GM12878 (cell line): Measurements from ENCODE around the gene SERPINE2. TPM values are rescaled to one million over a fixed set of nuclear protein-coding genes. Genes with fewer than 3 reads are reported as not detected.

Experiments used
- ATAC-seq: fragments of 200-7000 bp; cut with Tn5 transposase; 3 replicates; pipeline ENCODE4 v1.9.1; 2020; ENCODE audit warnings: mild to moderate bottlenecking, moderate library complexity
- BruUV-seq: library from RNA; stranded (reverse); fragments of 400-500 nt; replicated peaks from 2 replicates; lab custom pipeline; 2021; lab: Mats Ljungman, UMichigan
- CTCF ChIA-PET: fragments of 300-600 bp; sonication (Branson Sonifier 250); formaldehyde crosslinking; extraction: SDS; loops from one replicate; lab custom pipeline; 2021; ENCODE audit warnings: inconsistent platforms; lab: Yijun Ruan, JAX
- POLR2A ChIA-PET: fragments of 350-600 bp; formaldehyde crosslinking; extraction: SDS; loops from one replicate; lab custom pipeline; 2021; ENCODE audit warnings: inconsistent platforms; lab: Charles Lee
- RAD21 ChIA-PET: fragments of 300-600 bp; sonication (Branson Sonifier 250); formaldehyde crosslinking; loops from one replicate; lab custom pipeline; 2023; ENCODE audit warnings: antibody characterized with exemption; ENCODE audit not compliant: unreplicated experiment; lab: Charles Lee
- SMC1A ChIA-PET: fragments of 300-600 bp; sonication (Branson Sonifier 250); formaldehyde crosslinking; loops from one replicate; lab custom pipeline; 2023; ENCODE audit not compliant: unreplicated experiment, uncharacterized antibody; lab: Charles Lee
- DNase-seq: peaks from one replicate; pipeline ENCODE4 v3.0.0-alpha.2; 2011; ENCODE audit warnings: low read depth, low spot score
- FAIRE-seq: peaks from 3 replicates; lab custom pipeline; 2011; peaks lifted over from hg19 to GRCh38; lab: Jason Lieb, UNC
- H2AFZ ChIP-seq: 2 replicates; pipeline ENCODE4 v1.6.0; 2011; ENCODE audit warnings: low read depth, low read length, control low read depth; ENCODE audit not compliant: control insufficient read depth
- H3K27ac ChIP-seq: 2 replicates; pipeline ENCODE4 v1.5.1; 2011; ENCODE audit warnings: control low read depth; ENCODE audit not compliant: control insufficient read depth, insufficient read depth
- H3K27me3 ChIP-seq, 2 experiments: replicated peaks in 1 of 2; 2 replicates each; pipeline versions ENCODE4 v1.6.0 to v1.6.1; 2011; ENCODE audit warnings: low read length in 1 of 2; ENCODE audit not compliant: control insufficient read depth in 2 of 2, insufficient read depth in 2 of 2
- H3K36me3 ChIP-seq, 2 experiments: 2 replicates each; pipeline ENCODE4 v1.5.1; 2011; ENCODE audit warnings: low read length in 1 of 2; ENCODE audit not compliant: control insufficient read depth in 2 of 2, insufficient read depth in 2 of 2
- H3K4me1 ChIP-seq: 2 replicates; pipeline ENCODE4 v1.6.1; 2011; ENCODE audit warnings: mild to moderate bottlenecking, low read length, moderate library complexity, mixed read lengths; ENCODE audit not compliant: control insufficient read depth, insufficient read depth
- H3K4me2 ChIP-seq: 2 replicates; pipeline ENCODE4 v1.6.0; 2011; ENCODE audit warnings: control low read depth; ENCODE audit not compliant: control insufficient read depth, insufficient read depth
- H3K4me3 ChIP-seq: fragments of 200-600 bp; sonication (generic); 2 replicates; pipeline ENCODE4 v1.5.1; 2016
- H3K79me2 ChIP-seq: 2 replicates; pipeline ENCODE4 v1.6.0; 2011; ENCODE audit warnings: low read length; ENCODE audit not compliant: control insufficient read depth, insufficient read depth
- H3K9ac ChIP-seq: 2 replicates; pipeline ENCODE4 v1.8.0; 2011; ENCODE audit warnings: low read length, control low read depth, mixed read lengths; ENCODE audit not compliant: control insufficient read depth, insufficient read depth
- H3K9me3 ChIP-seq: replicated peaks from 3 replicates; pipeline ENCODE4 v1.5.1; 2011; ENCODE audit warnings: mild to moderate bottlenecking, low read length; ENCODE audit not compliant: control insufficient read depth, insufficient read depth
- H4K20me1 ChIP-seq: 2 replicates; pipeline ENCODE4 v1.6.0; 2011; ENCODE audit not compliant: control insufficient read depth, insufficient read depth
- CHD4 ChIP-seq: fragments of 200-600 bp; sonication (generic); IDR thresholded peaks from 2 replicates; pipeline ENCODE4 v1.6.1; 2016; ENCODE audit warnings: mild to moderate bottlenecking
- FOS ChIP-seq: IDR thresholded peaks from 3 replicates; pipeline ENCODE4 v1.6.1; 2011; ENCODE audit warnings: borderline replicate concordance; ENCODE audit not compliant: insufficient read length; ENCODE audit errors: extremely low read depth
- IRF4 ChIP-seq: IDR thresholded peaks from 2 replicates; pipeline ENCODE4 v1.6.1; 2011; ENCODE audit warnings: low read depth, low read length
- KAT2A ChIP-seq: conservative IDR thresholded peaks from 2 replicates; pipeline ENCODE4 v1.6.1; 2011; ENCODE audit warnings: low read depth, low read length; ENCODE audit not compliant: control insufficient read depth
- MAX ChIP-seq: IDR thresholded peaks from 2 replicates; pipeline ENCODE4 v1.6.1; 2012; ENCODE audit warnings: low read depth, low read length, improper control_type of control experiment
- PML ChIP-seq: IDR thresholded peaks from 2 replicates; pipeline ENCODE4 v1.6.1; 2012; ENCODE audit warnings: low read length, inconsistent platforms
- POLR2AphosphoS5 ChIP-seq: IDR thresholded peaks from 2 replicates; pipeline ENCODE4 v1.6.1; 2011; ENCODE audit warnings: mild to moderate bottlenecking, low read length, inconsistent platforms
- SREBF1 ChIP-seq: IDR thresholded peaks from 2 replicates; pipeline ENCODE4 v1.6.1; 2012; ENCODE audit warnings: mild to moderate bottlenecking, low read length
- STAT3 ChIP-seq: IDR thresholded peaks from 2 replicates; pipeline ENCODE4 v1.6.1; 2011; ENCODE audit warnings: low read depth, low read length, improper control_type of control experiment
- TBL1XR1 ChIP-seq: IDR thresholded peaks from 2 replicates; pipeline ENCODE4 v1.6.1; 2012; ENCODE audit warnings: low read depth, low read length, improper control_type of control experiment
- TCF3 ChIP-seq: IDR thresholded peaks from 2 replicates; pipeline ENCODE4 v1.6.1; 2012; ENCODE audit warnings: low read depth, mild to moderate bottlenecking, low read length, borderline replicate concordance; ENCODE audit not compliant: insufficient read depth
- YBX1 ChIP-seq: fragments of 450-650 bp; IDR thresholded peaks from 2 replicates; pipeline ENCODE4 v1.6.1; 2016; ENCODE audit warnings: antibody characterized with exemption
- YY1 ChIP-seq: IDR thresholded peaks from 2 replicates; pipeline ENCODE4 v1.6.1; 2011; ENCODE audit warnings: low read depth, mild to moderate bottlenecking, low read length
- ZBED1 ChIP-seq: IDR thresholded peaks from 2 replicates; pipeline ENCODE4 v1.6.1; 2016; ENCODE audit warnings: borderline replicate concordance
- WGBS: methylation state at CpG from one replicate; pipeline ENCODE4 v1.1.6; 2016; ENCODE audit warnings: low lambda C conversion rate; ENCODE audit not compliant: insufficient replicate concordance, insufficient coverage; ENCODE audit errors: missing lambda C conversion rate; 5-methylcytosine and 5-hydroxymethylcytosine counted together
- in situ Hi-C: fragments of 300-500 bp; cut with MboI; formaldehyde crosslinking; loops from 9 replicates; pipeline ENCODE4 v1.14.3; 2018; ENCODE audit warnings: mixed read lengths
- intact Hi-C: fragments of 100-400 bp; cut with micrococcal nuclease; formaldehyde crosslinking; loops from one replicate; pipeline ENCODE4 v1.14.2; 2022; ENCODE audit not compliant: unreplicated experiment
- polyA plus RNA-seq, 11 experiments: library from polyadenylated mRNA; depleted of rRNA in 4 of 11; unstranded in 6 of 11; stranded (reverse) in 5 of 11; fragments of >200 nt; fragmentation: Nextera tagmentation in 4 of 11; fragmentation: Illumina TruSeq in 1 of 11; extraction: Ambion mirVana in 4 of 11; extraction: Trizol in 1 of 11; gene quantifications; 1 replicate in 1 of 11; 2 replicates in 10 of 11; pipeline versions ENCODE4 v1.2.1 to v1.2.3, GENCODE V29; 2011 to 2016; ENCODE audit warnings: inconsistent platforms in 2 of 11, missing spikeins in 2 of 11, low read depth in 1 of 11
- total RNA-seq, 4 experiments: library from RNA; depleted of rRNA in 3 of 4; stranded (reverse); fragments of >200 nt in 3 of 4; fragmentation: Illumina TruSeq in 1 of 4; extraction: Trizol in 1 of 4; gene quantifications; 2 replicates each; pipeline versions ENCODE4 v1.2.1 to v1.2.3, GENCODE V29; 2013 to 2021

Gene SERPINE2
- total and polyA plus RNA-seq, 10 of the 15 experiments (the other 5 are each of a cell fraction or from before 2014, with no cell fraction given) = 0.18 to 1.7 (median 0.39) TPM

- BruUV-seq = no TSS peak
- 37% methylated on average over 4 of the region's 4 CpGs for WGBS
- Histone ChIP-seq H3K9ac (no peak overlapping the region), H3K4me2 (no peak overlapping the region), H3K4me3 (no peak overlapping the region), H3K27me3 (peaks cover 0 to 2% of the 10 kb centered on the region in 2 experiments; a peak in 1 of 4 replicates), H3K79me2 (no peaks in the 10 kb centered on the region), H3K36me3 (no peaks in the 10 kb centered on the region), H3K27ac (no peak overlapping the region), H4K20me1 (no peaks in the 10 kb centered on the region), H3K9me3 (no peaks in the 10 kb centered on the region), H2AFZ (no peak overlapping the region), H3K4me1 (no peaks in the 10 kb centered on the region)
- ChIA-PET RAD21 (no interaction called here), POLR2A (no interaction called here), SMC1A (interaction anchor here (1.0 to 1.2 kb wide), 2 partner anchors 17 to 70 kb away, joined by 3 to 4 read pairs; no protein-coding TSS in a partner anchor), CTCF (interaction anchor here (0.9 to 2.3 kb wide), 3 partner anchors 12 to 93 kb away, joined by 4 to 14 read pairs (median 7); no protein-coding TSS in a partner anchor)
- no peak for DNase-seq
- TF ChIP-seq STAT3 (no peak), FOS (no peak), KAT2A (no peak), SREBF1 (no peak), PML (no peak), TCF3 (no peak), CHD4 (no peak), IRF4 (no peak), POLR2AphosphoS5 (no peak), YBX1 (no peak), YY1 (no peak), MAX (no peak), TBL1XR1 (no peak), ZBED1 (no peak)
- no peak for FAIRE-seq
- intact Hi-C loops = no loop called here
- in situ Hi-C loops = no loop called here
- no peak for ATAC-seq
Measured at GRCh38 chr2:224063298-224063648, 24.2 kb upstream of the SERPINE2 start.
